HG03039 (cell line): Measurements from ENCODE around the gene ECM1.
A peak's percentile ranks its signal among the peaks of the same experiment; 100 is the strongest.

Experiments used
- ATAC-seq: cut with Tn5 transposase; IDR thresholded peaks from one replicate; pipeline ENCODE4 v1.9.1; 2021; ENCODE audit warnings: mild to moderate bottlenecking, moderate library complexity; ENCODE audit not compliant: unreplicated experiment

Gene ECM1

DNA sequence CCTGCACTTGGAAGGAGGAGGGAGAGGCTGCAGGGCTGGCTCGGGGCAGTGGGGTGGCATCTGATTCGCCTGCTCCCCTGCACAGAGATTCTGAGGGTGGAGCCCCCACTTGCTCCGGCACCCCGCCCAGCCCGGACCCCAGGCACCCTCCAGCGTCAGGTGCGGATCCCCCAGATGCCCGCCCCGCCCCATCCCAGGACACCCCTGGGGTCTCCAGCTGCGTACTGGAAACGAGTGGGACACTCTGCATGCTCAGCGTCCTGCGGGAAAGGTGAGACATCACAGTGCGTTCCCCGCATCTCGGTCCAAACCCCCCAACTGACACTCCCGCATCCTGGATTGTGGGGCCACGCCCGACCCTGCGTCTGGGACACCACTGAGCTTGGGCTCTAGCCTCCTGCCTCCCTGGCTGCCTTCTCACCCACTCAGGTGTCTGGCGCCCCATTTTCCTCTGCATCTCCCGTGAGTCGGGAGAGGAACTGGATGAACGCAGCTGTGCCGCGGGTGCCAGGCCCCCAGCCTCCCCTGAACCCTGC lies 49.2 kb downstream of the ECM1 start:
- no peak for ATAC-seq

DNA sequence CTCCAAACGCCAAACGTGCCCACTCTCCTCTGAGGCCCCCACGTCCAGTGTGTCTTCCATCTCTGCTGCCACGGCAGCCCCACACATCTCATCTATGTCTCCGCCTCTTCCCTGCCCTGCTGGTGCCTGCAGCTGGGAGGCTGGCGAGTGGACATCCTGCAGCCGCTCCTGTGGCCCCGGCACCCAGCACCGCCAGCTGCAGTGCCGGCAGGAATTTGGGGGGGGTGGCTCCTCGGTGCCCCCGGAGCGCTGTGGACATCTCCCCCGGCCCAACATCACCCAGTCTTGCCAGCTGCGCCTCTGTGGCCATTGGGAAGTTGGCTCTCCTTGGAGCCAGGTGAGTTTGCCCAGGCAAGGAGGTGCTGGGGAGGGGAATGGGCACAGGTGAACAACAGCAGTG lies 49.9 kb downstream of the ECM1 start:
- ATAC-seq = no peak

DNA sequence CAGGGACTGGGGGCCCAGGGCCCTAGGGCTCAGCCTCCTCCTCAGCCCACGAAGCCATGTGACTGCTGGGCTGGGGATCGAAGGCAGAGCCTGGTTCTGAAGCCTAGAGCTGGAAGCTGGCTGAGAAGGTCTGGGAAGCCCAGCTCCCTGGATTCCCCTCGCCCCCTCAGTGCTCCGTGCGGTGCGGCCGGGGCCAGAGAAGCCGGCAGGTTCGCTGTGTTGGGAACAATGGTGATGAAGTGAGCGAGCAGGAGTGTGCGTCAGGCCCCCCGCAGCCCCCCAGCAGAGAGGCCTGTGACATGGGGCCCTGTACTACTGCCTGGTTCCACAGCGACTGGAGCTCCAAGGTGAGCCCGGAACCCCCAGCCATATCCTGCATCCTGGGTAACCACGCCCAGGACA lies 50.4 kb downstream of the ECM1 start:
- no peak for ATAC-seq

GRCh38 chr1:150558761-150559655 lies 51.1 kb downstream of the ECM1 start:
- ATAC-seq = no peak

DNA sequence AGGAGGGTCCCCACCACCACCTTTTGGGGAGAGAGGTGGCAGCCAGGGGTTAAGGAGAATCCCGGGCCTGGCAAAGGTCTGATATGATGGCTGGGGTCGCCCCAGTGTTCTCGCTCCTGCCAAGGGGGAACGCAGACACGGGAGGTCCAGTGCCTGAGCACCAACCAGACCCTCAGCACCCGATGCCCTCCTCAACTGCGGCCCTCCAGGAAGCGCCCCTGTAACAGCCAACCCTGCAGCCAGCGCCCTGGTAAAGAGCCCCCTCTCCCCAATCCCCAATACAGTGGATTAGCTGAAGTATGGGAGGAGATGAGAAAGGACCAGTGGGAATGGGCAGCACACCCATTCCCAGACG lies 51.7 kb downstream of the ECM1 start:
- ATAC-seq = no peak

DNA sequence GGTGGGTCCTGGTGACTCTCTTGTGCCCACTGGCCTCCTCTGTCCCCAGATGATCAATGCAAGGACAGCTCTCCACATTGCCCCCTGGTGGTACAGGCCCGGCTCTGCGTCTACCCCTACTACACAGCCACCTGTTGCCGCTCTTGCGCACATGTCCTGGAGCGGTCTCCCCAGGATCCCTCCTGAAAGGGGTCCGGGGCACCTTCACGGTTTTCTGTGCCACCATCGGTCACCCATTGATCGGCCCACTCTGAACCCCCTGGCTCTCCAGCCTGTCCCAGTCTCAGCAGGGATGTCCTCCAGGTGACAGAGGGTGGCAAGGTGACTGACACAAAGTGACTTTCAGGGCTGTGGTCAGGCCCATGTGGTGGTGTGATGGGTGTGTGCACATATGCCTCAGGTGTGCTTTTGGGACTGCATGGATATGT lies 52.1 kb downstream of the ECM1 start:
- no peak for ATAC-seq

- peak; percentile 28 for ATAC-seq
Observed at GRCh38 chr1:150560576-150561253, 52.8 kb downstream of the ECM1 start.

DNA sequence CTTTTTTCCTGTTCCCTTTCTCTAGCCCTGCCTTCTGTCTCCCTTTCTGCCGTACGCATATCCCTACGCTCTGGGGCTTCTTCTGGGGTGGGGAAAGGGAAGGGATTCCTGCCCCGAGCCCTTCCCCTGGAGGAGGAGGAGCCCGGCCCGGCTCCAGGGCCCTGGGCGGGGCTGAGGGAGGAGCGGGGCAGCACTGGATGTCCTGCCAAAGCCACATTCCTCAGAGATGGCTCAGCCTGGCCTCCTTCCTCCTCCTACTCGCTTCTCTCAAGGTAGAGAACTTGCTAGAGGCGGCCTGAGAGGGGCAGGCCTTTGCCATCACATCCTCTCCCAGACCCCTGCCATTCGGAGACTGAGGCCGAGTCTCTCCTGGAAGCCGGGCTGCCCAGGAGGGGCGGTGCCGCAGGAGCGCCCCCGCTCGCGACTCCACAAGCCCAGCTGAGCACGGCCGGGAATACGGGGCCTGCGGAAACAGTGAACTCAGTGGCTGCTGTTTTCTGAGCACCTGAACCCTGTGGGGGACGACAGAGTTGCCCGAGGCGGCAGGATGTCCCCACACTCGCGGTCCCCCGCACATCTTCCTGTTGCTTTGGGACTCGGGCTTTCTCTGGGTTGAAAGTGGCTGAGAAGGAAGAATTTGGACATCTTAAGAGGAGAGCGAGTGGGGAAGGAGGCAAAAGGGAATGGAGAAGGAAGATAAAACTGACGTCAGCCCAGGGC lies 53.5 kb downstream of the ECM1 start:
- ATAC-seq = peak; percentile 24

- peak; percentile 34 for ATAC-seq
Observed at GRCh38 chr1:150561974-150562445, 54.1 kb downstream of the ECM1 start.

DNA sequence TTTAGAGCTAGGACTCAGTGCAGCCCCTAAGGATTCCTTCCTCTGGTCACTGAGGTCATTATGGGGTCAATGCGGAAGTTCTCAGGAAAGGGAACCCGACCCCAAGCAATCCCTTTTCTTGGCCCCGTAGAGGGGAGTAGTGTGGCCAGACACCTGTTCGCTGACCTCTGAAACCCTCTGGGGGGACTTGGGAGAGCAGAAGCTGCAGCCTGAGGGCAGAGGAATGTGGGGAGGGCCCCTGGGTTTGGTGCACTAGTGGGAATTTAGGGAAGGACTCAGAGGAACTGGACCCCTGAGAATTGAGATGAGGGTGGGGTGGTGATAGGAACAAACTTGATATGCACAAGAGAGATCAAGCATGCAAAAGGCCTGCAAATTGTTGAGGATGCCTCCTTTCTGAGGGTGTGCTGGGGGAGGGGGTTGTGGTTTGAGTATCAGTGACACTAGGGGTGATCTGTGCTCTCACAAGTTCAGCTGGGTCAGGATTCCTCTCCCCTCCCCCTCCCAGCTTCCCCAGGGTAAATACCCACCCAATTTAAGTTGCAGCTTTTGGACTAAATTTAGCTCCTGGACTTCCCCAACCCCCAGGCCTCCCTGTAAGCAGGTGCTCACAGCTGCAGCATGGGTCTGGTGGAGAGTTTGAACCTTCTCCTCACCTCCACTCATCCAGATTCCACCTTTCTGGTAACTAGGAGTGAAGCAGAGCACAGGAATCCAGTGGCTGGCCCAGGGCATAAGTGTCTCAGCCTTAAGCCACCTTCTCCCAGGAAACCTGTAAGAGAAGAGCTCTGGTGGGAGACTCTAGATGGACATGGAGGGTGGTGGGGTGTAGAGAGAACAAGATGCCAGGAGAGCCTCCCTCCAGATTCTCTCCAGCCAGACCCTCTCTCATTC lies 54.8 kb downstream of the ECM1 start:
- peak; percentile 32 for ATAC-seq
